Aorta (tissue), 5 donors: ENCODE data around the gene ZNF598. TPM values are rescaled to one million over a fixed set of nuclear protein-coding genes. Genes with fewer than 3 reads are reported as not detected.
A peak's percentile ranks its signal among the peaks of the same experiment; 100 is the strongest.

Experiments used
- ATAC-seq: fragments of 200-7000 bp; cut with Tn5 transposase; one replicate; pipeline ENCODE4 v1.9.1; 2022; ENCODE audit warnings: moderate library complexity; ENCODE audit not compliant: low FRiP score
- DNase-seq, 2 donors: peaks; one replicate each; pipeline ENCODE4 v3.0.0-alpha.2; 2020
- H3K27ac ChIP-seq, 2 donors: one replicate each; pipeline ENCODE4 v1.5.1; 2013; ENCODE audit warnings: low read length in 2 of 2, mild to moderate bottlenecking in 2 of 2, moderate library complexity in 2 of 2, control low read depth in 1 of 2, inconsistent platforms in 1 of 2, low read depth in 1 of 2
- H3K27me3 ChIP-seq, 2 donors: one replicate each; pipeline ENCODE4 v1.6.1; 2013; ENCODE audit warnings: control low read depth in 1 of 2, low read length in 1 of 2, mild to moderate bottlenecking in 1 of 2, moderate library complexity in 1 of 2; ENCODE audit not compliant: insufficient read depth in 2 of 2, control insufficient read depth in 1 of 2
- H3K36me3 ChIP-seq, 2 donors: one replicate each; pipeline ENCODE4 v1.6.1; 2013; ENCODE audit warnings: control low read depth in 1 of 2, low read length in 1 of 2, mild to moderate bottlenecking in 1 of 2; ENCODE audit not compliant: insufficient read depth in 2 of 2, control insufficient read depth in 1 of 2
- H3K4me1 ChIP-seq, 2 donors: one replicate each; pipeline ENCODE4 v1.6.1; 2013; ENCODE audit warnings: low read length in 2 of 2, control low read depth in 1 of 2, mild to moderate bottlenecking in 1 of 2, moderate library complexity in 1 of 2; ENCODE audit not compliant: insufficient read depth in 2 of 2, control insufficient read depth in 1 of 2
- H3K4me3 ChIP-seq, 2 donors: one replicate each; pipeline ENCODE4 v1.5.1; 2013; ENCODE audit warnings: low read length in 2 of 2, control low read depth in 1 of 2, mild to moderate bottlenecking in 1 of 2
- H3K9me3 ChIP-seq: one replicate; pipeline ENCODE4 v1.6.1; 2013; ENCODE audit warnings: mild to moderate bottlenecking, low read length; ENCODE audit not compliant: control insufficient read depth
- WGBS, 2 donors: extraction: QIAGEN DNeasy Blood & Tissue Kit; methylation state at CpG; one replicate each; pipeline ENCODE4 v1.1.7; 2013; 5-methylcytosine and 5-hydroxymethylcytosine counted together
- intact Hi-C, 2 donors: fragments of 100-400 bp; cut with DNase I; formaldehyde crosslinking; loops; one replicate each; pipeline versions ENCODE4 v1.14.2 to v1.15.0; 2022
- polyA plus RNA-seq, 2 donors: library from polyadenylated mRNA; stranded (reverse); fragments of 200-250 nt; gene quantifications; one replicate each; pipeline ENCODE4 v1.2.3, GENCODE V29; 2013
- total RNA-seq, 2 donors: library from RNA; stranded (reverse); fragmentation: NEBNext Ultra II Directional; extraction: Animal tissue kit (Norgen Biotek cat#: 25700); gene quantifications; one replicate each; pipeline ENCODE4 v1.2.1, GENCODE V29; 2021
- donor health status: healthy with polysubstance abuse.
- donor health status: Bipolar disorder and iron deficiency.
- donor health status: DM: no; HTN: no; CAD: no.
- donor health status: DM: no; HTN: no; CAD: no.
- donor health status: DM: yes; HTN: yes; CAD: no.

The ZNF598 gene
- total and polyA plus RNA-seq, 4 donors, result 12.8 to 34.4 (median 32.0) TPM

DNA sequence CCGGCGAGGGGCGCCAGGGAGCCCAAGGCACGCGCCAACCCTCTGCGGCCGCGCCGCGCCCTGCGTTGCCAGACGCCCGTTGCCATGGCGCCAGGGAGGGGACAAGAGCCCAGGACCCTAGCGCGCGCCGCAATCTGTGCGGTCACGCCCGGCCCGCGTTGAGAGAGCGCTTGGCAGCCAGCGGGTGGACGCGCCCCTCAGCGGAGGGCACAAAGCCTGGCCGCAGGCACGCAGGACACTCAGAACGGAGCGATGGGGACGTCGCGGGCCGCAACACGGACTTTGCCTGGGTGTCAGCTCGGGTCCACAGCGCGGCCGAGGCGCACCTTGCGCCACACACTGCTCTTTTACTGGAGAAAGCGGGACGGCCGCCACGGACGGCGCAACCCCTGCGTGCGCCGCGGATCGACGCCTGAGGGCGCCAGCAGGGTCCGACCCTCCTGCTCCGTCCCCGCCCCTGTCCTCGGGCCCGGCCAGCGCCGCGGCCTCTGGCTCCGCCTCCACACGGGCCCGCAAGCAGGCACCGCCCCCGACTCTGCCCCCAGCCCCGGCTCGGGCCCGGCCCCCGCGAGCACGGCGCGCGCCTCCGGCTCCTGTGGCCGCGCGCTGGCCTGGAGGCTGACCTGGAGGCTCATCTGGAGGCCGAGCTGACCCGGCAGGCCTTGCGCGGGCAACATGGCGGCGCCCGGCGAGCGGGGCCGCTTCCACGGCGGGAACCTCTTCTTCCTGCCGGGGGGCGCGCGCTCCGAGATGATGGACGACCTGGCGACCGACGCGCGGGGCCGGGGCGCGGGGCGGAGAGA, 25.9 kb downstream of the ZNF598 start, which contains the start of gene GFER:
TSS of gene GFER (plus strand) at position 650 of the 803 bp plus-strand sequence. CDS start at position 676, 26 bp downstream.
- Histone ChIP-seq H3K36me3 (no peaks in the 10 kb centered on the region), H3K27ac (peak within 1 kb of the TSS in 1 of 2 donors; percentile 0), H3K4me3 (peak within 1 kb of the TSS; percentile 39 to 78), H3K27me3 (peaks cover 0 to 2% of the 10 kb centered on the region in 2 donors), H3K4me1 (peaks cover 0 to 1% of the 10 kb centered on the region in 2 donors), H3K9me3 (no peaks in the 10 kb centered on the region)
- intact Hi-C loops, result no loop called here
- WGBS, 2 donors, result 0% methylated on average over 86 to 109 of the region's 109 CpGs
- ATAC-seq (peak; percentile 95), DNase-seq (peak; percentile 95 to 96)

DNA sequence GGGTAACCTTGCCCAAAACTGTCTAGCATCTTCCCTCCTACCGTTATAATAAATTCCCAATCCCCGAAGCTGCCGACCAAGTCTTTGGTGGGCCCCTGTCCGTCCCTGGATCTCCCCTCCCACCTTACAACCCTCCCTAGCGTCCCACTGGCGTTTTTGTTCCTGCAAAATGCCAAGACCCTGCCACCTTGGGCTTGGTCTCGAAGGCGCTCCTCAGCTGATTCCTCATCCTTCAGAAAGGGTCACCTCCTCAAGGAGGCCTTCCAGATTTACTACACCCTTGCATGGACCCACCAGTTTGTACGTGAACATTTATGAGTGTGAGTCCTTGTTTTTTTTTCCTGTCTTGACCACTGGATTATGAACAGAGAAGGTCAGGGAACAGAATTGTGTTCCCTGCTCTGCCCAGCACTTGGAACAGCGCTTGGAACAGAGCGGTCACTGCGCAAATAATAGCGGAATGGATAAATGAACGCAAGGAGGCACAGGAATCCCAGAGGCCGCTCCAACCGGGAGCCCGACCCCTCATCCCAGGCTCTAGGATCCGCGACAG, 26.6 kb downstream of the ZNF598 start:
- 22 to 24% methylated on average over 19 of the region's 19 CpGs for WGBS, 2 donors
- H3K27me3 ChIP-seq, result peaks cover 0 to 2% of the 10 kb centered on the region in 2 donors
- no peak overlapping the region for H3K27ac ChIP-seq
- H3K9me3 ChIP-seq, result no peaks in the 10 kb centered on the region
- ATAC-seq, result no peak
- H3K4me1 ChIP-seq, result peaks cover 0 to 1% of the 10 kb centered on the region in 2 donors
- intact Hi-C loops, result no loop called here
- no peak for DNase-seq
- peaks cover 0 to 4% of the 10 kb centered on the region in 2 donors for H3K36me3 ChIP-seq
- peak overlapping the region in 1 of 2 donors; percentile 1 for H3K4me3 ChIP-seq

DNA sequence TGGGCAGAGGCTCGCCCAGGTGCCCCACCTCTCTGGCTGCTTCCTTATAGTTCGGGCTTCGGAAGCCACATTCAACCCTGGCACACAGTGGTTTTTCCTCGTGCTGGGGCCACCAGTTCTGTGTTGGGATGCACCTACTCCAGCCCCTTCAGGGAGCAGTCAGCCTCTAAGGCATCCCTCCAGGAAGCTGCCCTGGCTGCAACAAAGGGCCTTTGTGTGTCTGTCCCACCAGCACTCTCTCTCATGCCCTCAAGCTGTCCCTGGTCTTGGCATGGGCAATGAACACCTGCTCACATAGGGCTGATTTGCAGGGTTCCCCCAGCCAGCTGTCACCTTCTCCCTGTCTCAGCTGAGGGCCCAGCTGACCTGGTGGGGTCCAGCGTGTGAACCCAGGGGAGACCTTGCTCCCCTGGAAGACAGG, 27.6 kb downstream of the ZNF598 start:
- no peak for ATAC-seq
- intact Hi-C loops, result no loop called here

DNA sequence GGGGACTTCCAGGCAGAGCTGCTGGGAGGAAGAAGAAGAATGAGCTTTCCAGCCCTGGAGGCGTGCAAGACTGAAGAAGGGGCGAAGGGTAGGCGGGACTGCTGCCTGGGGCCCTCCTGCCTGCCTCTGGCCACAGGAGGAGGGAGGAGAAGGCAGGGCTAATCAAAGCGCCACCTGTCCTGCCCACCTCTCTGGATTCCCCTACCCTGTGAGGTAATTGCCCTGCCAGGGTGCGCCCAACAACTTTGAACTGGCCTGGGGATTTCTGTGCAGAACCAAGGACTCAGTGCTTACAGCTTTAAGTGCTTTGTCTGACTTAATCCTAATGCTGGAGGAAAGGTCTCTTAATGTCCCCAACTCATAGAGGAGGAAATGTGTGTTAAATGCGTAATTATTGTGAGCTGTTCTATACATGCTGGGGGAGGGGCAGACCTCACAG, 28.2 kb downstream of the ZNF598 start, which contains the start of gene NOXO1:
TSS of gene NOXO1 (minus strand) at position 72 of the 439 bp plus-strand sequence. CDS start 290 bp downstream, outside the sequence.
- DNase-seq (no peak), ATAC-seq (no peak)
- Histone ChIP-seq H3K27ac (no peak within 1 kb of the TSS), H3K4me1 (peaks cover 0 to 1% of the 10 kb centered on the region in 2 donors), H3K4me3 (no peak within 1 kb of the TSS), H3K36me3 (peaks cover 0 to 16% of the 10 kb centered on the region in 2 donors), H3K27me3 (peaks cover 0 to 2% of the 10 kb centered on the region in 2 donors), H3K9me3 (no peaks in the 10 kb centered on the region)
- intact Hi-C loops, result no loop called here
- 28 to 32% methylated on average over 6 of the region's 6 CpGs for WGBS, 2 donors

More for the DNA sequence above, 27.6 kb downstream of the ZNF598 start:
- 57 to 59% methylated on average over 5 of the region's 5 CpGs for WGBS, 2 donors
- peaks cover 0 to 1% of the 10 kb centered on the region in 2 donors for H3K4me1 ChIP-seq
- DNase-seq, result no peak
- H3K27ac ChIP-seq, result no peak overlapping the region
- no peak overlapping the region for H3K4me3 ChIP-seq
- no peaks in the 10 kb centered on the region for H3K9me3 ChIP-seq
- H3K27me3 ChIP-seq, result peaks cover 0 to 2% of the 10 kb centered on the region in 2 donors
- peaks cover 0 to 11% of the 10 kb centered on the region in 2 donors for H3K36me3 ChIP-seq

DNA sequence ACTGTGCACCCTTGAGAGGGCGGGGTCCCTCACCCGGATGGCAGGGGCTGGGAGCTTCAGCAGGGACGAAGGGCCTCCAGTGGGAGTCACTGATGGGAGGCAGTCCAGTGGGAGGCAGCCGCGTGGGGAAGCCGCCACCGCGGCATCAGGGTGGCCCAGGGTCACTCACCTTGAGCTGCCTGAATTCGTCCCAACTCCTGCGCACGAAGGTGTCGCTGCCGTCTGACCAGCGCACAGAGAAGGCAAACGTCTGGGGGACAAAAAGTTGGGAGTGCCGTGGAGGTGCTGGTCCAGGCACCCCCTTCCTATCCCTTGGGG, 28.9 kb downstream of the ZNF598 start:
- peaks cover 0 to 2% of the 10 kb centered on the region in 2 donors for H3K27me3 ChIP-seq
- 19% methylated on average over 16 of the region's 16 CpGs for WGBS, 2 donors
- intact Hi-C loops, result no loop called here

DNA sequence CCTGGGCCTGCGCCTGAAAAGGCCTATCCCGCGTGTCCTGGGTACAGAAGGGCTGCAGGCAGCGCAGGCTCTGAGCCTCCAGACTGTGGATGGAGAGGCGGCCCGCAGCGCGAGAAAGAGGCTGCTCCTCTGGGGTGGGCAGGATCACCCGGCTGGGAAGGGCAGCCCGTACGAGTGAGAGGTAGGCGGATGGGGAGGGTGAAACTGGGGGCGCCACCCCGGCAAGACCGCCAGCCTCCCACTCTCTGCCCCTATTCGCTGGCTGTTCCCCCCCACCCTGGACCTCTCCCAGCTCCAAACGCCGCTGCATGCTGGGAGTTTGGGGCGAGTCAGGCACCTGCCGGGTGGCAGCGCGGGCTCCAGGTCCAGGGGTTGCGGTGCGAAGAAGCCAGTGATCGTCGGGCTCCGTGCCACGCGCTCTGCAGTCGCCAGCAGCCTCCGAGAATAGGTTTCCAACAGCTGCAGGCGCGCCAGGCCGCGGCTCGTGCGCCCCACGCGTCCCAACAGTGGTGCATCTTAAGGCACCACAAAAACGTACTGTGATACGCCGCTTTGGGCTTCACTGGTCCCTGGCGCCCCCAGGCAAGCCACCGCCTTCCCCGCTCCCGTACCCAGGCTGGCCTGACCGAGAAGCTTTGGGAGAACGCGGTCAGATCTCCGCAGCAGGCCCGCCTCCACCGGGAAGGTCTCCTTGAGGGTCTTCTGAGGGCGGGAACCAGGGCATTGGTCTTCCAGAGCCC, 29.4 kb downstream of the ZNF598 start:
- Histone ChIP-seq H3K27ac (no peak overlapping the region), H3K36me3 (peaks cover 0 to 25% of the 10 kb centered on the region in 2 donors), H3K27me3 (peaks cover 0 to 2% of the 10 kb centered on the region in 2 donors), H3K9me3 (no peaks in the 10 kb centered on the region), H3K4me3 (no peak overlapping the region), H3K4me1 (peaks cover 0 to 1% of the 10 kb centered on the region in 2 donors)
- no peak for DNase-seq
- intact Hi-C loops, result no loop called here
- ATAC-seq, result no peak
- WGBS, 2 donors, result 6 to 7% methylated on average over 48 to 53 of the region's 53 CpGs

More for the DNA sequence above, 28.9 kb downstream of the ZNF598 start:
- H3K4me3 ChIP-seq, result no peak overlapping the region
- DNase-seq, result no peak
- H3K9me3 ChIP-seq, result no peaks in the 10 kb centered on the region
- no peak overlapping the region for H3K27ac ChIP-seq
- peaks cover 0 to 1% of the 10 kb centered on the region in 2 donors for H3K4me1 ChIP-seq
- H3K36me3 ChIP-seq, result peaks cover 0 to 20% of the 10 kb centered on the region in 2 donors
- no peak for ATAC-seq

DNA sequence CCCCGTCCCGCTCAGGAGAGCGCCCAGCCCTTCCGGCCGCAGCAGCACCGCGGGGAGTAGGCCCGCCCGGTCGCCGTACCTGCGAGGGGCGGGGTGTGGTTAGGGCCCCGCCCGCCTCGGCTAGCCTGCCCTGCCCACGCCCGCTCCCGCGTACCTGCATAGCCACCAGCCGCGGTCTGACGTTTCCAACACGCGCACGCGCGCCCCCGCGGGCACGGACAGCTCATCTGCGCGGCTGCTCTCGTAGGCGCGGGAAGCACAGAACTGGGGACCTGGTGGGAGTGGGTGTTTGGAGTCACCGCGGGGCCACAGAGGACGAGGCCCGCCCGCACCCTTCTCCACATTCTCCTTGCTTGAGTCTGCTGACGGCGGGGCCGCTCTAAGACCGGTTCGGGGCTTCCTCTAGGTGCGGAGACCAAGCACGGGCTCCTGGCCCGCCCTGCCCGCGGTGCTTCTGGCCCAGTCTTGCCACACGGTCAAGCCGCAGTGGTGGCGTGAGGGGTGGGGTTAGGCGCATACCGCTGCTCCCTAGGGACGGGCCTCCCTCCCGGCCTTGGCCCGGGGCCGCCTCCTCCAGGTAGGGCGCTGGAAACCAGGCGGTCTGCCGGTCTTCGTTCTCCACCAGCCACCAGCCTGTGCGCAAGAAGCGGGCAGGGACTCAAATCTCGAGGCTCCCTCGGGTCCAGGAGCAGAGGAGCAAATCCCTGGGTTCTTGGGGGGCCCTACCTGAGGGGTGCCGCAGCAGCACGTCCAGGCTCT, 30.2 kb downstream of the ZNF598 start:
- ATAC-seq (no peak), DNase-seq (no peak)
- no peaks in the 10 kb centered on the region for H3K9me3 ChIP-seq
- H3K4me3 ChIP-seq, result no peak overlapping the region
- peaks cover 0 to 2% of the 10 kb centered on the region in 2 donors for H3K27me3 ChIP-seq
- H3K4me1 ChIP-seq, result peaks cover 0 to 1% of the 10 kb centered on the region in 2 donors
- 38 to 42% methylated on average over 67 to 70 of the region's 70 CpGs for WGBS, 2 donors
- intact Hi-C loops, result no loop called here
- H3K27ac ChIP-seq, result no peak overlapping the region
- peaks cover 0 to 27% of the 10 kb centered on the region in 2 donors for H3K36me3 ChIP-seq
